HG02623 (cell line): Measurements from ENCODE around the gene EVA1A.
A peak's percentile ranks its signal among the peaks of the same experiment; 100 is the strongest.

Source experiments
- ATAC-seq: cut with Tn5 transposase; IDR thresholded peaks from one replicate; pipeline ENCODE4 v1.9.1; 2021; ENCODE audit warnings: moderate library complexity; ENCODE audit not compliant: unreplicated experiment

Gene EVA1A

GRCh38 chr2:75560768-75561565, at the start of gene EVA1A:
TSS of gene EVA1A (minus strand) at chr2:75560939. CDS start at chr2:75518140, 42,799 bp downstream.
- no peak for ATAC-seq

GRCh38 chr2:75609937-75610508, 49.3 kb upstream of the EVA1A start:
- ATAC-seq, result no peak

- ATAC-seq, result no peak
Observed at GRCh38 chr2:75609334-75609689, 48.6 kb upstream of the EVA1A start.

GRCh38 chr2:75608684-75609333, 48.1 kb upstream of the EVA1A start:
- ATAC-seq, result peak; percentile 83

GRCh38 chr2:75607988-75608683, 47.4 kb upstream of the EVA1A start:
- no peak for ATAC-seq

- no peak for ATAC-seq
Observed at GRCh38 chr2:75607400-75607798, 46.7 kb upstream of the EVA1A start.

- no peak for ATAC-seq
Observed at GRCh38 chr2:75606761-75607399, 46.1 kb upstream of the EVA1A start.

- ATAC-seq, result no peak
Observed at GRCh38 chr2:75605770-75606529, 45.2 kb upstream of the EVA1A start.

- ATAC-seq, result no peak
Observed at GRCh38 chr2:75604484-75604883, 43.7 kb upstream of the EVA1A start.

GRCh38 chr2:75603477-75603876, 42.7 kb upstream of the EVA1A start:
- ATAC-seq, result no peak

- ATAC-seq, result no peak
Observed at GRCh38 chr2:75602724-75603342, 42.1 kb upstream of the EVA1A start.

GRCh38 chr2:75600461-75601011, 39.8 kb upstream of the EVA1A start:
- ATAC-seq, result no peak

- no peak for ATAC-seq
Observed at GRCh38 chr2:75598589-75599155, 37.9 kb upstream of the EVA1A start.

- ATAC-seq, result no peak
Observed at GRCh38 chr2:75597949-75598348, 37.2 kb upstream of the EVA1A start.

GRCh38 chr2:75596784-75597183, 36.0 kb upstream of the EVA1A start:
- ATAC-seq, result no peak

- no peak for ATAC-seq
Observed at GRCh38 chr2:75595541-75596395, 35.0 kb upstream of the EVA1A start.

- ATAC-seq, result no peak
Observed at GRCh38 chr2:75594596-75594995, 33.9 kb upstream of the EVA1A start.

GRCh38 chr2:75592888-75593287, 32.1 kb upstream of the EVA1A start:
- ATAC-seq, result no peak
